Ramos (cell line): ENCODE data around the gene GOLGA8F.
"Not testable (repeated sequence)": the region's sequence is repeated elsewhere in the genome, so short reads cannot be mapped to it uniquely, and the experiment has no call there.

ENCODE experiments used
- in situ Hi-C: fragments of 300-500 bp; cut with MboI; formaldehyde crosslinking; loops from one replicate; pipeline ENCODE4 v1.14.3; 2022; ENCODE audit warnings: low sequenced_read_pairs; ENCODE audit not compliant: unreplicated experiment

The GOLGA8F gene, protein sequence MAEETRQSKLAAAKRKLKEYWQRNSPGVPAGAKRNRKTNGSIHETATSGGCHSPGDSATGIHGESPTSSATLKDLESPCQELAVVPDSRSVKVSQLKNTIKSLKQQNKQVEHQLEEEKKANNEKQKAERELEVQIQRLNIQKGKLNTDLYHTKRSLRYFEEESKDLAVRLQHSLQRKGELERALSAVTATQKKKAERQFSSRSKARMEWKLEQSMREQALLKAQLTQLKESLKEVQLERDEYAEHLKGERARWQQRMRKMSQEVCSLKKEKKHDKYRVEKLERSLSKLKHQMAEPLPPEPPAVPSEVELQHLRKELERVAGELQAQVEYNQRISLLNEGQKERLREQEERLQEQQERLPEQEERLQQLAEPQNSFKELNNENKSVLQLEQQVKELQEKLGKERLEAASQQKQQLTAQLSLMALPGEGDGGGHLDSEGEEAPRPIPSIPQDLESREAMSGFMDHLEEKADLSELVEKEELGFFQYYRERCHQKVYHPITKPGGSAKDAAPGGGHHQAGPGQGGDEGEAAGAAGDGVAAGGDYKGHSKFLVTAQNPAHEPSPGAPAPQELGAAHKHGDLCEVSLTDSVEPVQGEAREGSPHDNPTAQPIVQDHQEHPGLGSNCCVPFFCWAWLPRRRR

DNA sequence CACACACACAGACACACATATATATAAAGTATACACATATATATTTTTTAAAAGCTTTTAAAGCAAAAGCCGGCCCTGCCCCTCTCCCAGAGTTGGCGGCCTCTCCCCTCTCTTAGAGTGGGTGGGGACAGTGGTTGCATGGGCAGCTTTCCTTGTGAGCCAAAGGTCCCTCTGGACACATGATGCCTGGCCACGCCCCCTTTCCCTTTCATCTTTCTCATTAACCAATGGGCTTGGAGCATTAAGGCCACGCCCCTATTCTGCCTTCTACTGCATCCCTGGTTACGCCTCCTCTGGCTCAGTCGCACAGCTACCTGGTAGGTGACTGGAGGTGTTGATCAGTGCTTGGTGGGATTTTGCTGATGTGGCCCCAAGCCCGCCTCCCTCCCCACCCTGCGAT, at the start of gene GOLGA8F:
GOLGA8F (plus strand) TSS at position 301 of the 400 bp plus-strand sequence; CDS start at position 399, 98 bp downstream.
- in situ Hi-C loops, result not testable (repeated sequence)

DNA sequence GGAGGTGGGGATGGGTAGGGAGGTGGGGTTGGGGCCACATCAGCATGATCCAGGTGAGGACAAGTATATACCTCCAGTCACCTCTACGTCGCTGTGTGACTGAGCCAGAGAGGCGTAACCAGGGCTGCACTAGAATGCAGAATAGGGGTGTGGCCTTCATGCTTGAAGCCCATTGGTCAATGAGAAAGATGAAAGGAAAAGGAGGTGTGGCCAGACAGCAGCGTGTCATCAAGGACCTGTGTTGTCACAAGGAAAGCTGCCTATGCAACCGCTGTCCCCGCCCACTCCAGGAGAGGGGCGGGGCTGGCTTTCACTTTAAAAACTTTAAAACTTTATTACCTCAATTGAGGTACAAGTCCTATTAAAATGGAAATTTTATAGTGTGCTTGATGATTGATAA, 20.5 kb upstream of the GOLGA8F start, which contains the start of gene GOLGA6L24:
GOLGA6L24 (minus strand) TSS at position 101 of the 400 bp plus-strand sequence; CDS start at position 40, 61 bp downstream.
- in situ Hi-C loops, result not testable (repeated sequence)

DNA sequence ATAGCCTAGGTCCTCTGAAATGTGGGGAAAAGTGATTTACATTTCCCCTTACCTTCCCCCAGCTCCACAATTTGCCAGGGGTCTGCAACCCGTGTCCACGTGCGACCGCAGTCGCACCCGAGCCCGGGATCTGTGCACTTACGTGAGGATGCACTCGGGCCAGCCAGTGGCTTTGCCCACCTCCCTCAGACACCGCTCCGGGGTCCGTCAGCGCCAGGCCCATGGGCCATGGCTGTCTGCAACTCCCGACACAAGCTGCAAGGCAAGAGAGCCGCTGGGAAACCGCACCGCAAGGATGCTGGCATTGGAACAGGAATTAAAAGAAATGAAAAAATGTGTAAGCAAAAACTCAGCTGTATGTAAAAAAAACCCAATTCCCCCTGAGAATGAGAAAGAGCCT, 13.0 kb upstream of the GOLGA8F start:
- in situ Hi-C loops, result not testable (repeated sequence)

GRCh38 chr15:28380053-28380452, 1.6 kb downstream of the GOLGA8F start:
- in situ Hi-C loops, result not testable (repeated sequence)

GRCh38 chr15:28396022-28396421, 17.6 kb downstream of the GOLGA8F start:
- in situ Hi-C loops, result not testable (repeated sequence)

- in situ Hi-C loops, result not testable (repeated sequence)
These were observed 24.4 kb downstream of the GOLGA8F start for GRCh38 chr15:28402774-28403435.

- in situ Hi-C loops, result not testable (repeated sequence)
These were observed 42.0 kb downstream of the GOLGA8F start for GRCh38 chr15:28420470-28420869.

DNA sequence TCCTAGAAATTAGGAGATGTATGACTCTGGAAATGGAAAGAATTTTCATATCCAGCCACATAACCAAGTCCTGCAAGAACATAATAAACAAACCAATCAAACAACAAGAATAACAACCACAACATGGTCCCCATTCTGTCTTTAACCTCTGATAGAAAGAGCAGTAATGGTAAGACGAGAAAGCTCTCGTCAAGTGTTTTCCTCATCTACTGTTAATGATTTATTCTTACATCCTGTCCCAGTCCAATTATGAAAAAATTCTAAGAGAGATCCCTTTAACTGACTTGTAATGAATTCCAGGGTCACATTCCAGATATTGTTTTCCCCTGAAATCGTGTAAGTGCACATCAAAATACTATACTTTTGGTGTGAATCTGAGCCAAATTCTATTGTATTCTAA, 57.1 kb downstream of the GOLGA8F start:
- in situ Hi-C loops, result not testable (repeated sequence)
